PC-3 (cell line): ENCODE measurements around the gene POLR3E. TPM values are rescaled to one million over a fixed set of nuclear protein-coding genes. Genes with fewer than 3 reads are reported as not detected.

Experiments
- ATAC-seq: fragments of 200-7000 bp; cut with Tn5 transposase; 2 replicates; pipeline ENCODE4 v1.9.1; 2020; ENCODE audit warnings: mild to moderate bottlenecking, moderate library complexity
- BruUV-seq: library from RNA; stranded (reverse); fragments of 400-500 nt; replicated peaks from 2 replicates; lab custom pipeline; 2021; lab: Mats Ljungman, UMichigan
- CTCF ChIA-PET: fragments of 300-600 bp; sonication (Branson Sonifier 250); formaldehyde crosslinking; loops from one replicate; lab custom pipeline; 2022; ENCODE audit warnings: antibody characterized with exemption; lab: Charles Lee
- POLR2A ChIA-PET: fragments of 300-600 bp; sonication (Branson Sonifier 250); formaldehyde crosslinking; loops from one replicate; lab custom pipeline; 2022; ENCODE audit warnings: antibody characterized with exemption; ENCODE audit not compliant: unreplicated experiment; lab: Charles Lee
- DNase-seq: peaks from one replicate; pipeline ENCODE4 v3.0.0-alpha.2; 2015
- H2AFZ ChIP-seq: fragments of 300-600 bp; sonication (generic); 2 replicates; pipeline ENCODE4 v1.6.0; 2016; ENCODE audit warnings: antibody characterized with exemption, low read length
- H3F3A ChIP-seq: fragments of 300-600 bp; sonication (generic); one replicate; pipeline ENCODE4 v1.6.0; 2017; ENCODE audit warnings: antibody characterized with exemption, low read length, control low read depth, mild to moderate bottlenecking; ENCODE audit not compliant: unreplicated experiment
- H3K27ac ChIP-seq: fragments of 300-600 bp; sonication (generic); 2 replicates; pipeline ENCODE4 v1.5.1; 2016; ENCODE audit warnings: mild to moderate bottlenecking, low read length
- H3K27me3 ChIP-seq: fragments of 300-600 bp; sonication (generic); 2 replicates; pipeline ENCODE4 v1.6.1; 2016; ENCODE audit warnings: low read length, mixed read lengths
- H3K36me3 ChIP-seq: fragments of 300-600 bp; sonication (generic); 2 replicates; pipeline ENCODE4 v1.6.1; 2016; ENCODE audit warnings: low read depth, mixed run types, low read length, mixed read lengths
- H3K4me1 ChIP-seq: fragments of 300-600 bp; sonication (generic); 2 replicates; pipeline ENCODE4 v1.5.1; 2016; ENCODE audit warnings: low read length; ENCODE audit not compliant: insufficient read depth
- H3K4me2 ChIP-seq: fragments of 300-600 bp; sonication (generic); 2 replicates; pipeline ENCODE4 v1.6.0; 2016; ENCODE audit warnings: low read length
- H3K4me3 ChIP-seq: fragments of 300-600 bp; sonication (generic); 2 replicates; pipeline ENCODE4 v1.5.1; 2016; ENCODE audit warnings: mild to moderate bottlenecking, low read length, mixed read lengths
- H3K79me2 ChIP-seq: fragments of 300-600 bp; sonication (generic); 2 replicates; pipeline ENCODE4 v1.6.1; 2017; ENCODE audit warnings: low read length, mixed read lengths
- H3K9ac ChIP-seq: fragments of 300-600 bp; sonication (generic); 2 replicates; pipeline ENCODE4 v1.6.0; 2016; ENCODE audit warnings: mild to moderate bottlenecking, low read length
- H3K9me2 ChIP-seq: fragments of 300-600 bp; sonication (generic); replicated peaks from 2 replicates; pipeline ENCODE4 v1.6.1; 2016; ENCODE audit warnings: mixed run types, low read length, mixed read lengths
- H3K9me3 ChIP-seq: fragments of 300-600 bp; sonication (generic); 2 replicates; pipeline ENCODE4 v1.6.1; 2016; ENCODE audit warnings: low read length, mixed read lengths
- H4K20me1 ChIP-seq: fragments of 300-600 bp; sonication (generic); 2 replicates; pipeline ENCODE4 v1.6.1; 2016; ENCODE audit warnings: low read length, mixed read lengths
- EZH2 ChIP-seq: fragments of 300-600 bp; sonication (generic); IDR thresholded peaks from one replicate; pipeline ENCODE4 v1.6.1; 2017; ENCODE audit warnings: antibody characterized with exemption, mild to moderate bottlenecking, low read length; ENCODE audit not compliant: unreplicated experiment
- EZH2phosphoT487 ChIP-seq: fragments of 300-600 bp; sonication (generic); IDR thresholded peaks from 2 replicates; pipeline ENCODE4 v1.6.1; 2018; ENCODE audit warnings: mild to moderate bottlenecking, antibody characterized with exemption, low read length, borderline replicate concordance
- intact Hi-C: fragments of 100-400 bp; cut with micrococcal nuclease; formaldehyde crosslinking; loops from 2 replicates; pipeline ENCODE4 v1.9.0; 2023
- total RNA-seq: library from RNA; depleted of rRNA; stranded (reverse); fragments of >200 nt; gene quantifications from 2 replicates; pipeline ENCODE4 v1.2.3, GENCODE V29; 2014
- TF ChIP-seq, protein P1 (sequence below): fragments of 300-600 bp; sonication (generic); conservative IDR thresholded peaks from 2 replicates; pipeline ENCODE4 v1.5.1; 2017; ENCODE audit warnings: antibody characterized with exemption, low read depth, mild to moderate bottlenecking, low read length

The POLR3E gene
- total RNA-seq, 1 experiment from 2014 or later: 48.8 TPM

DNA sequence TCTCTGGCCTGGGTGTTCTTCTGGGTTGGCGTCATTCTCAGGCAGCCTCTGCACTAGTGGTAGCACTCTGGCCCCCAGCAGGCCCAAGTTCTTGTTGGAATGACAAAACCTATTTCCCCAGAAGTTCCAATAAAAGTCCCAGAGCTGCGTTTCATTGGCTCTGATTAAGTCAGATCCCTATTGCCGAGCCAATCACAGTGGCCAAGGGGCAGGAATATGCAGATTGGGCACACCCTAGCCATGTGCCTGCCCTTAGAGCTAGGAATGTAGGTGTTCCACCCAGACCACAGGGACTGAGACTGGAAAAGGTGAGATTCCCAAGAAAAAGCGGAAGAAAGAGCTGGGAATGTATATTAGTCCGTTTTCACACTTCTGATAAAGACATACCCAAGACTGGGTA lies 44.9 kb upstream of the POLR3E start:
- H3K9me3 ChIP-seq: no peaks in the 10 kb centered on the region
- H3K27me3 ChIP-seq: no peaks in the 10 kb centered on the region
- no peak overlapping the region for H3K4me3 ChIP-seq
- H3K9ac ChIP-seq: no peak overlapping the region
- no peak overlapping the region for H2AFZ ChIP-seq
- BruUV-seq: no TSS peak
- ChIA-PET POLR2A (no interaction called here), CTCF (no interaction called here)
- no peak overlapping the region for H3K4me2 ChIP-seq
- H3K27ac ChIP-seq: no peak overlapping the region
- no peaks in the 10 kb centered on the region for H3K4me1 ChIP-seq
- no peaks in the 10 kb centered on the region for H4K20me1 ChIP-seq
- no peaks in the 10 kb centered on the region for H3F3A ChIP-seq
- no peaks in the 10 kb centered on the region for H3K79me2 ChIP-seq
- ATAC-seq (no peak), DNase-seq (no peak)
- no peaks in the 10 kb centered on the region for H3K9me2 ChIP-seq
- peaks cover 16% of the 10 kb centered on the region; the same call in 1 of the 2 replicates for H3K36me3 ChIP-seq
- TF ChIP-seq, protein P1, sequence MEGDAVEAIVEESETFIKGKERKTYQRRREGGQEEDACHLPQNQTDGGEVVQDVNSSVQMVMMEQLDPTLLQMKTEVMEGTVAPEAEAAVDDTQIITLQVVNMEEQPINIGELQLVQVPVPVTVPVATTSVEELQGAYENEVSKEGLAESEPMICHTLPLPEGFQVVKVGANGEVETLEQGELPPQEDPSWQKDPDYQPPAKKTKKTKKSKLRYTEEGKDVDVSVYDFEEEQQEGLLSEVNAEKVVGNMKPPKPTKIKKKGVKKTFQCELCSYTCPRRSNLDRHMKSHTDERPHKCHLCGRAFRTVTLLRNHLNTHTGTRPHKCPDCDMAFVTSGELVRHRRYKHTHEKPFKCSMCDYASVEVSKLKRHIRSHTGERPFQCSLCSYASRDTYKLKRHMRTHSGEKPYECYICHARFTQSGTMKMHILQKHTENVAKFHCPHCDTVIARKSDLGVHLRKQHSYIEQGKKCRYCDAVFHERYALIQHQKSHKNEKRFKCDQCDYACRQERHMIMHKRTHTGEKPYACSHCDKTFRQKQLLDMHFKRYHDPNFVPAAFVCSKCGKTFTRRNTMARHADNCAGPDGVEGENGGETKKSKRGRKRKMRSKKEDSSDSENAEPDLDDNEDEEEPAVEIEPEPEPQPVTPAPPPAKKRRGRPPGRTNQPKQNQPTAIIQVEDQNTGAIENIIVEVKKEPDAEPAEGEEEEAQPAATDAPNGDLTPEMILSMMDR: no peak
- TF ChIP-seq EZH2phosphoT487 (no peak), EZH2 (no peak)
- intact Hi-C loops: no loop called here

DNA sequence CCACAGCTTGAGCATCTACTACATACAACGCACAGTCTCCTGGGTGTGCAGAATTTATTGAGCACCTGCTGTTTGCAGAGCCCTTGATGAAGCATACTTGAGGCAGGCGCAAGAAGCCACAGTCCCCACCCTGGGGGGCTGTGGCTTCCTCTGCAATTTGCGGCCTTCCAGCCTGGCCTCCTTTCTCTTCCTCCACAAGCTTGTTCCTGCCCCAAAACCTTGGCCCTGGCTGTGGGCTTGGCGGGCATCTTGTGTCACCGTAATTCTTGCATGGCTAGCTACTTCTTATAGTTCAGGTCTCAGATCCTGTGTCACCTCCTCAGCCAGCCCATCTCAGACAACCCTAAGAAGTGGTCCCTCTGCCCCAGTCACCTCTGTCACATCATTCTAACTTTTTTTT lies 43.9 kb upstream of the POLR3E start:
- intact Hi-C loops: no loop called here
- Histone ChIP-seq H3K36me3 (peaks cover 16% of the 10 kb centered on the region; the same call in 1 of the 2 replicates), H3F3A (no peaks in the 10 kb centered on the region), H3K27ac (no peak overlapping the region), H3K4me1 (no peaks in the 10 kb centered on the region), H3K79me2 (no peaks in the 10 kb centered on the region), H3K27me3 (no peaks in the 10 kb centered on the region), H2AFZ (no peak overlapping the region), H3K9me3 (no peaks in the 10 kb centered on the region), H3K4me3 (no peak overlapping the region), H3K9ac (no peak overlapping the region), H4K20me1 (no peaks in the 10 kb centered on the region), H3K9me2 (no peaks in the 10 kb centered on the region), H3K4me2 (no peak overlapping the region)
- TF ChIP-seq, protein P1: no peak
- TF ChIP-seq EZH2 (no peak), EZH2phosphoT487 (no peak)
- POLR2A ChIA-PET: no interaction called here
- no peak for ATAC-seq
- CTCF ChIA-PET: no interaction called here
- no peak for DNase-seq
- no TSS peak for BruUV-seq

DNA sequence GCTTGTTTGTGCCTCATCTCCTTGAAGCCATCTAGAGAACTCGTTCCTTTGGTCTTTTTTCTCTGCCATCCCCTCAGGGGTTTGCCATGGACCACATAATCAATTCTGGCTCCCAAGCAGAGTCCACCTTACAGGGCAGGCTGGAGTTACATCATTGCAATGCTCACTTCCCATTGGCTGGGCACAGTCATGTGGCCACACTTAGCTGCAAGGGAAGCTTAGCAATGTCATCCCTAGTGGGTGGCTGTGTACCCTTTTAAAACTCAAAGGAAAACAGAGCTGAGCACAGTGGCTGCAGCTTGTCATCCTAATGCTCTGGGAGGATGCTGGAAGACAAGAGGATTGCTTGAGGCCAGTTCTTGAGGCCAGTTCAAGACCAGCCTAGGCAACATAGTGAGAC lies 41.9 kb upstream of the POLR3E start:
- H3K27me3 ChIP-seq: no peaks in the 10 kb centered on the region
- H3K9ac ChIP-seq: no peak overlapping the region
- intact Hi-C loops: no loop called here
- POLR2A ChIA-PET: no interaction called here
- TF ChIP-seq EZH2phosphoT487 (no peak), EZH2 (no peak)
- TF ChIP-seq, protein P1: no peak
- no peaks in the 10 kb centered on the region for H4K20me1 ChIP-seq
- ATAC-seq: no peak
- no peak overlapping the region for H2AFZ ChIP-seq
- no peaks in the 10 kb centered on the region for H3F3A ChIP-seq
- no peak overlapping the region for H3K4me3 ChIP-seq
- H3K27ac ChIP-seq: no peak overlapping the region
- BruUV-seq: no TSS peak
- no peak for DNase-seq
- no peaks in the 10 kb centered on the region for H3K9me3 ChIP-seq
- peaks cover 20% of the 10 kb centered on the region for H3K36me3 ChIP-seq
- no peaks in the 10 kb centered on the region for H3K4me1 ChIP-seq
- CTCF ChIA-PET: no interaction called here
- no peaks in the 10 kb centered on the region for H3K79me2 ChIP-seq
- no peaks in the 10 kb centered on the region for H3K9me2 ChIP-seq
- no peak overlapping the region for H3K4me2 ChIP-seq
